ENCODE results near the gene SYNGR1. TPM values are rescaled to one million over a fixed set of nuclear protein-coding genes. Genes with fewer than 3 reads are reported as not detected.

SYNGR1 gene
- 10.5 TPM for polyA plus RNA-seq (2013, experiment 1 of 2)
- 10.0 TPM for polyA plus RNA-seq (2013, experiment 2 of 2)

GRCh38 chr22:39349967-39350726 lies at the start of gene SYNGR1:
SYNGR1 (plus strand) TSS chr22:39349991; CDS start chr22:39350011, 20 bp downstream.
- no CpG with 5 or more reads among the region's 87 CpGs for WGBS (ENCODE audit: extremely low coverage, insufficient coverage, low lambda C conversion rate)
- Histone ChIP-seq H4K5ac (ENCODE audit: low read length) (no peak within 1 kb of the TSS), H3K36me3 (ENCODE audit: control insufficient read depth, insufficient read depth, low read length) (no peaks in the 10 kb centered on the region), H3K18ac (ENCODE audit: low read length) (peak within 1 kb of the TSS; percentile 77), H2BK5ac (ENCODE audit: low read length) (no peak within 1 kb of the TSS), H3K4me2 (ENCODE audit: low read length) (peak within 1 kb of the TSS; percentile 76), H3K79me1 (ENCODE audit: low read length) (no peaks in the 10 kb centered on the region), H3K27me3 (ENCODE audit: insufficient read depth, low read length, poor library complexity) (no peaks in the 10 kb centered on the region), H3K79me2 (ENCODE audit: control insufficient read depth, insufficient read depth, low read length) (no peaks in the 10 kb centered on the region), H3K56ac (ENCODE audit: low read length) (peak within 1 kb of the TSS; percentile 88), H3K23ac (ENCODE audit: low read length) (peak within 1 kb of the TSS; percentile 48), H2BK120ac (ENCODE audit: low read depth, low read length) (no peak within 1 kb of the TSS), H4K8ac (ENCODE audit: low read depth, low read length) (no peak within 1 kb of the TSS), H3K4me3 (ENCODE audit: low read length) (peak within 1 kb of the TSS; percentile 70), H3K9ac (ENCODE audit: low read length) (peak within 1 kb of the TSS; percentile 80), H2AK5ac (ENCODE audit: low read length) (no peak within 1 kb of the TSS), H3K27ac (ENCODE audit: low read depth, low read length) (peak within 1 kb of the TSS; percentile 66), H3K4me1 (ENCODE audit: control insufficient read depth, low read depth, low read length) (peaks cover 12% of the 10 kb centered on the region), H2BK15ac (replicated peaks; ENCODE audit: low read depth) (no peak within 1 kb of the TSS), H3K4ac (ENCODE audit: low read depth, low read length) (no peak within 1 kb of the TSS)
- DNase-seq, result no peak

- H3K18ac ChIP-seq (ENCODE audit: low read length), result no peak overlapping the region
- H2BK120ac ChIP-seq (ENCODE audit: low read depth, low read length), result no peak overlapping the region
- no peak overlapping the region for H2BK15ac ChIP-seq (replicated peaks; ENCODE audit: low read depth)
- H3K4me1 ChIP-seq (ENCODE audit: control insufficient read depth, low read depth, low read length), result peaks cover 4% of the 10 kb centered on the region
- no peak overlapping the region for H4K8ac ChIP-seq (ENCODE audit: low read depth, low read length)
- H3K23ac ChIP-seq (ENCODE audit: low read length), result no peak overlapping the region
- no peak overlapping the region for H3K4me2 ChIP-seq (ENCODE audit: low read length)
- no peaks in the 10 kb centered on the region for H3K79me2 ChIP-seq (ENCODE audit: control insufficient read depth, insufficient read depth, low read length)
- no peak overlapping the region for H3K4me3 ChIP-seq (ENCODE audit: low read length)
- no peak overlapping the region for H4K5ac ChIP-seq (ENCODE audit: low read length)
- H3K4ac ChIP-seq (ENCODE audit: low read depth, low read length), result no peak overlapping the region
- no peak overlapping the region for H2AK5ac ChIP-seq (ENCODE audit: low read length)
- no peak overlapping the region for H2BK5ac ChIP-seq (ENCODE audit: low read length)
- no CpG with 5 or more reads among the region's 19 CpGs for WGBS (ENCODE audit: extremely low coverage, insufficient coverage, low lambda C conversion rate)
- peak; percentile 64 for DNase-seq
- H3K56ac ChIP-seq (ENCODE audit: low read length), result peak overlapping the region; percentile 54
- no peaks in the 10 kb centered on the region for H3K79me1 ChIP-seq (ENCODE audit: low read length)
- no peaks in the 10 kb centered on the region for H3K27me3 ChIP-seq (ENCODE audit: insufficient read depth, low read length, poor library complexity)
- H3K36me3 ChIP-seq (ENCODE audit: control insufficient read depth, insufficient read depth, low read length), result no peaks in the 10 kb centered on the region
- no peak overlapping the region for H3K27ac ChIP-seq (ENCODE audit: low read depth, low read length)
- no peak overlapping the region for H3K9ac ChIP-seq (ENCODE audit: low read length)
Measured at GRCh38 chr22:39300186-39300830, 49.5 kb upstream of the SYNGR1 start.

GRCh38 chr22:39301108-39301507 lies 48.7 kb upstream of the SYNGR1 start:
- no peak overlapping the region for H3K4me2 ChIP-seq (ENCODE audit: low read length)
- H3K23ac ChIP-seq (ENCODE audit: low read length), result no peak overlapping the region
- H3K79me1 ChIP-seq (ENCODE audit: low read length), result no peaks in the 10 kb centered on the region
- H3K4me3 ChIP-seq (ENCODE audit: low read length), result no peak overlapping the region
- no peak overlapping the region for H3K56ac ChIP-seq (ENCODE audit: low read length)
- H2BK15ac ChIP-seq (replicated peaks; ENCODE audit: low read depth), result no peak overlapping the region
- no peaks in the 10 kb centered on the region for H3K79me2 ChIP-seq (ENCODE audit: control insufficient read depth, insufficient read depth, low read length)
- no peaks in the 10 kb centered on the region for H3K36me3 ChIP-seq (ENCODE audit: control insufficient read depth, insufficient read depth, low read length)
- H2BK120ac ChIP-seq (ENCODE audit: low read depth, low read length), result no peak overlapping the region
- no peaks in the 10 kb centered on the region for H3K27me3 ChIP-seq (ENCODE audit: insufficient read depth, low read length, poor library complexity)
- H3K18ac ChIP-seq (ENCODE audit: low read length), result no peak overlapping the region
- H4K5ac ChIP-seq (ENCODE audit: low read length), result no peak overlapping the region
- no peak overlapping the region for H2BK5ac ChIP-seq (ENCODE audit: low read length)
- H3K9ac ChIP-seq (ENCODE audit: low read length), result no peak overlapping the region
- H3K4me1 ChIP-seq (ENCODE audit: control insufficient read depth, low read depth, low read length), result peaks cover 4% of the 10 kb centered on the region
- no peak for DNase-seq
- H3K4ac ChIP-seq (ENCODE audit: low read depth, low read length), result no peak overlapping the region
- no peak overlapping the region for H4K8ac ChIP-seq (ENCODE audit: low read depth, low read length)
- H2AK5ac ChIP-seq (ENCODE audit: low read length), result no peak overlapping the region
- WGBS (ENCODE audit: extremely low coverage, insufficient coverage, low lambda C conversion rate), result no CpG with 5 or more reads among the region's 9 CpGs
- H3K27ac ChIP-seq (ENCODE audit: low read depth, low read length), result no peak overlapping the region

- Histone ChIP-seq H4K5ac (ENCODE audit: low read length) (no peak overlapping the region), H2BK5ac (ENCODE audit: low read length) (no peak overlapping the region), H3K4ac (ENCODE audit: low read depth, low read length) (no peak overlapping the region), H3K56ac (ENCODE audit: low read length) (no peak overlapping the region), H2BK15ac (replicated peaks; ENCODE audit: low read depth) (no peak overlapping the region), H2BK120ac (ENCODE audit: low read depth, low read length) (no peak overlapping the region), H4K8ac (ENCODE audit: low read depth, low read length) (no peak overlapping the region), H3K79me2 (ENCODE audit: control insufficient read depth, insufficient read depth, low read length) (no peaks in the 10 kb centered on the region), H3K4me2 (ENCODE audit: low read length) (no peak overlapping the region), H3K23ac (ENCODE audit: low read length) (no peak overlapping the region), H2AK5ac (ENCODE audit: low read length) (no peak overlapping the region), H3K4me3 (ENCODE audit: low read length) (no peak overlapping the region), H3K4me1 (ENCODE audit: control insufficient read depth, low read depth, low read length) (peaks cover 4% of the 10 kb centered on the region), H3K9ac (ENCODE audit: low read length) (no peak overlapping the region), H3K36me3 (ENCODE audit: control insufficient read depth, insufficient read depth, low read length) (no peaks in the 10 kb centered on the region), H3K27ac (ENCODE audit: low read depth, low read length) (no peak overlapping the region), H3K79me1 (ENCODE audit: low read length) (no peaks in the 10 kb centered on the region), H3K27me3 (ENCODE audit: insufficient read depth, low read length, poor library complexity) (no peaks in the 10 kb centered on the region), H3K18ac (ENCODE audit: low read length) (no peak overlapping the region)
- no peak for DNase-seq
- WGBS (ENCODE audit: extremely low coverage, insufficient coverage, low lambda C conversion rate), result no CpG with 5 or more reads among the region's 7 CpGs
Measured at GRCh38 chr22:39301926-39302325, 47.9 kb upstream of the SYNGR1 start.

GRCh38 chr22:39302431-39302960 lies 47.3 kb upstream of the SYNGR1 start:
- no peak overlapping the region for H2BK5ac ChIP-seq (ENCODE audit: low read length)
- no peak overlapping the region for H3K27ac ChIP-seq (ENCODE audit: low read depth, low read length)
- no peak overlapping the region for H3K4me2 ChIP-seq (ENCODE audit: low read length)
- no peaks in the 10 kb centered on the region for H3K79me1 ChIP-seq (ENCODE audit: low read length)
- H3K9ac ChIP-seq (ENCODE audit: low read length), result no peak overlapping the region
- no peak for DNase-seq
- no peak overlapping the region for H3K18ac ChIP-seq (ENCODE audit: low read length)
- H3K4ac ChIP-seq (ENCODE audit: low read depth, low read length), result no peak overlapping the region
- no peak overlapping the region for H2AK5ac ChIP-seq (ENCODE audit: low read length)
- no peaks in the 10 kb centered on the region for H3K79me2 ChIP-seq (ENCODE audit: control insufficient read depth, insufficient read depth, low read length)
- H3K27me3 ChIP-seq (ENCODE audit: insufficient read depth, low read length, poor library complexity), result no peaks in the 10 kb centered on the region
- H3K23ac ChIP-seq (ENCODE audit: low read length), result no peak overlapping the region
- H4K8ac ChIP-seq (ENCODE audit: low read depth, low read length), result no peak overlapping the region
- H2BK120ac ChIP-seq (ENCODE audit: low read depth, low read length), result no peak overlapping the region
- H3K36me3 ChIP-seq (ENCODE audit: control insufficient read depth, insufficient read depth, low read length), result no peaks in the 10 kb centered on the region
- H4K5ac ChIP-seq (ENCODE audit: low read length), result no peak overlapping the region
- no peak overlapping the region for H3K56ac ChIP-seq (ENCODE audit: low read length)
- no peak overlapping the region for H3K4me3 ChIP-seq (ENCODE audit: low read length)
- no peak overlapping the region for H2BK15ac ChIP-seq (replicated peaks; ENCODE audit: low read depth)
- WGBS (ENCODE audit: extremely low coverage, insufficient coverage, low lambda C conversion rate), result no CpG with 5 or more reads among the region's 2 CpGs
- H3K4me1 ChIP-seq (ENCODE audit: control insufficient read depth, low read depth, low read length), result peaks cover 4% of the 10 kb centered on the region

Data from mesendoderm (in vitro differentiated cells).